GM12874 (cell line): ENCODE results near the gene SHISA8.

Experiments
- CTCF ChIP-seq: IDR thresholded peaks from 2 replicates; pipeline ENCODE4 v1.5.1; 2011; ENCODE audit warnings: low read depth, mild to moderate bottlenecking, control low read depth, low read length, moderate library complexity; ENCODE audit not compliant: insufficient read depth

Gene SHISA8

GRCh38 chr22:41920271-41920976, 5.5 kb upstream of the SHISA8 start:
- no peak for TF ChIP-seq CTCF

GRCh38 chr22:41919357-41920224, 4.7 kb upstream of the SHISA8 start:
- no peak for TF ChIP-seq CTCF

GRCh38 chr22:41917903-41918791, 3.3 kb upstream of the SHISA8 start:
- TF ChIP-seq CTCF, result no peak

- TF ChIP-seq CTCF, result no peak
These were observed 2.6 kb upstream of the SHISA8 start for GRCh38 chr22:41917375-41917902.

GRCh38 chr22:41916745-41917358, 2.0 kb upstream of the SHISA8 start:
- TF ChIP-seq CTCF, result no peak

- TF ChIP-seq CTCF, result no peak
These were observed 1.1 kb upstream of the SHISA8 start for GRCh38 chr22:41915786-41916493.
